ENCODE data around the gene TMEM201. TPM values are rescaled to one million over a fixed set of nuclear protein-coding genes. Genes with fewer than 3 reads are reported as not detected.

TMEM201 gene
- polyA plus RNA-seq, 1 of the 3 experiments (the other 2 are of a cell fraction): 8.2 TPM

DNA sequence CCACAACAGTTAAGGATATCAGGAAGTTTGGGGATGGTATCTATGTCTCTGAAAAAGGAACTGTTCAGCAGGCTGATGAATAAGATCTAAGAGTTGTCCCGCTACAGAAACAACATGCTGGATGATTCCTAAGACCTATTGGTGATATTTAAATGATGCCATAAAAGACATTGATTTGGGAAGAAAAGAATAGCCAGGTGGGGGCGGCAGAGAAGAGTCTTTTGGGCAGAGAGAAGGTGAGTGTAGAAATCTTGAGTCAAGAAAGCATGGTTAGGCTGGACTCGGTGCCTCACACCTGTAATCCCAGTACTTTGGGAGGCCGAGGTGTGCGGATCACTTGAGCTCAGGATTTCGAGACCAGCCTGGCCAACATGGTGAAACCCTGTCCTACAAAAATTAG, 11.8 kb upstream of the TMEM201 start:
- no peaks in the 10 kb centered on the region for H3K9me3 ChIP-seq
- no peaks in the 10 kb centered on the region for H3K27me3 ChIP-seq (ENCODE audit: insufficient read depth)
- H3K4me3 ChIP-seq (ENCODE audit: low read depth in 2 of 2, low read length in 1 of 2): no peak overlapping the region
- no peaks in the 10 kb centered on the region for H3K9me2 ChIP-seq
- peaks cover 16 to 23% of the 10 kb centered on the region in 2 experiments for H3K36me3 ChIP-seq (replicated peaks in 1 of 2; ENCODE audit: control insufficient read depth in 1 of 2, insufficient read depth in 2 of 2, low read length in 1 of 2)
- H3K4me1 ChIP-seq (ENCODE audit: control insufficient read depth in 1 of 2, insufficient read depth in 2 of 2, low read depth in 1 of 2, low read length in 1 of 2): no peaks in the 10 kb centered on the region
- no peaks in the 10 kb centered on the region for H4K20me1 ChIP-seq (ENCODE audit: insufficient read depth)
- no peak overlapping the region for H3K4me2 ChIP-seq
- H3K79me2 ChIP-seq (ENCODE audit: insufficient read depth): no peaks in the 10 kb centered on the region
- ChIA-PET POLR2A (no interaction called here), CTCF (interaction anchor here (1.2 kb wide), 1 partner anchor 81 kb away, joined by 4 read pairs; no protein-coding TSS in a partner anchor)
- H3K27ac ChIP-seq (ENCODE audit: low read depth in 2 of 2, low read length in 1 of 2): no peak overlapping the region
- DNase-seq: no peak
- TF ChIP-seq RAD21 (IDR thresholded peaks at IDR 0.05; ENCODE audit: low read length): no peak
- H3K9ac ChIP-seq: no peak overlapping the region
- no peak overlapping the region for H2AFZ ChIP-seq (ENCODE audit: low read depth)
- H3F3A ChIP-seq (replicated peaks; ENCODE audit: insufficient read depth): peaks cover 3% of the 10 kb centered on the region
- 96% methylated on average over 6 of the region's 6 CpGs for WGBS (ENCODE audit: low lambda C conversion rate)

DNA sequence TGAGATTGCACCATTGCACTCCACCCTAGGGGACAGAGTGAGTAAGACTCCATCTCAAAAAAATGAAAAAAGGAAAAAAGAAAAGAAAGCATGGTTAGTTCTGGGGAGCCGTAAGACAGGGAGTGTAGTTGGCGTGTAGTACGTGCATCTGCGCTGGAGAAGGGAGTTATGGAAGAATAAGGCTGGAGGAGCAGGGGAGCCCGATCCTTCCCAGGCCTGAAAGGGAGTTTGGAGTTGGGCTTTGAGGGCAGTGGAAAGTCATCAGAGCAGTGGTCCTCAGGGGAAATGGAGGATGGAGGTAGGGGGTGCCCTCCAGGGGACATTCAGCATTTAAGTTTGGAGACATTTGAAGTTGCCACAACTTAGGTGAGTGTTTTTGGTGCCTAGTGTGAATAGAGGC, 11.3 kb upstream of the TMEM201 start:
- H3K36me3 ChIP-seq (replicated peaks in 1 of 2; ENCODE audit: control insufficient read depth in 1 of 2, insufficient read depth in 2 of 2, low read length in 1 of 2): peaks cover 16 to 22% of the 10 kb centered on the region in 2 experiments
- no peak overlapping the region for H3K9ac ChIP-seq
- TF ChIP-seq POLR2AphosphoS5 (IDR thresholded peaks at IDR 0.05; ENCODE audit: low read depth, low read length): no peak
- TF ChIP-seq, protein P1, sequence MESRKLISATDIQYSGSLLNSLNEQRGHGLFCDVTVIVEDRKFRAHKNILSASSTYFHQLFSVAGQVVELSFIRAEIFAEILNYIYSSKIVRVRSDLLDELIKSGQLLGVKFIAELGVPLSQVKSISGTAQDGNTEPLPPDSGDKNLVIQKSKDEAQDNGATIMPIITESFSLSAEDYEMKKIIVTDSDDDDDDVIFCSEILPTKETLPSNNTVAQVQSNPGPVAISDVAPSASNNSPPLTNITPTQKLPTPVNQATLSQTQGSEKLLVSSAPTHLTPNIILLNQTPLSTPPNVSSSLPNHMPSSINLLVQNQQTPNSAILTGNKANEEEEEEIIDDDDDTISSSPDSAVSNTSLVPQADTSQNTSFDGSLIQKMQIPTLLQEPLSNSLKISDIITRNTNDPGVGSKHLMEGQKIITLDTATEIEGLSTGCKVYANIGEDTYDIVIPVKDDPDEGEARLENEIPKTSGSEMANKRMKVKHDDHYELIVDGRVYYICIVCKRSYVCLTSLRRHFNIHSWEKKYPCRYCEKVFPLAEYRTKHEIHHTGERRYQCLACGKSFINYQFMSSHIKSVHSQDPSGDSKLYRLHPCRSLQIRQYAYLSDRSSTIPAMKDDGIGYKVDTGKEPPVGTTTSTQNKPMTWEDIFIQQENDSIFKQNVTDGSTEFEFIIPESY (IDR thresholded peaks at IDR 0.05; ENCODE audit: borderline replicate concordance, low read depth): no peak
- CTCF ChIA-PET: no interaction called here
- no peaks in the 10 kb centered on the region for H3K4me1 ChIP-seq (ENCODE audit: control insufficient read depth in 1 of 2, insufficient read depth in 2 of 2, low read depth in 1 of 2, low read length in 1 of 2)
- POLR2A ChIA-PET: no interaction called here
- H3K27ac ChIP-seq (ENCODE audit: low read depth in 2 of 2, low read length in 1 of 2): no peak overlapping the region
- H3K9me3 ChIP-seq: no peaks in the 10 kb centered on the region
- WGBS (ENCODE audit: low lambda C conversion rate): 94% methylated on average over 5 of the region's 5 CpGs
- no peak overlapping the region for H3K4me3 ChIP-seq (ENCODE audit: low read depth in 2 of 2, low read length in 1 of 2)
- peaks cover 3% of the 10 kb centered on the region for H3F3A ChIP-seq (replicated peaks; ENCODE audit: insufficient read depth)
- H2AFZ ChIP-seq (ENCODE audit: low read depth): no peak overlapping the region
- H3K27me3 ChIP-seq (ENCODE audit: insufficient read depth): no peaks in the 10 kb centered on the region
- no peak overlapping the region for H3K4me2 ChIP-seq
- H3K79me2 ChIP-seq (ENCODE audit: insufficient read depth): no peaks in the 10 kb centered on the region
- H3K9me2 ChIP-seq: no peaks in the 10 kb centered on the region
- DNase-seq: no peak
- no peaks in the 10 kb centered on the region for H4K20me1 ChIP-seq (ENCODE audit: insufficient read depth)

GRCh38 chr1:9580942-9581341, 7.8 kb upstream of the TMEM201 start:
- Histone ChIP-seq H3K9ac (no peak overlapping the region), H4K20me1 (ENCODE audit: insufficient read depth) (no peaks in the 10 kb centered on the region), H3K27ac (ENCODE audit: low read depth in 2 of 2, low read length in 1 of 2) (no peak overlapping the region), H3F3A (replicated peaks; ENCODE audit: insufficient read depth) (no peaks in the 10 kb centered on the region), H3K36me3 (replicated peaks in 1 of 2; ENCODE audit: control insufficient read depth in 1 of 2, insufficient read depth in 2 of 2, low read length in 1 of 2) (peaks cover 3 to 20% of the 10 kb centered on the region in 2 experiments), H3K79me2 (ENCODE audit: insufficient read depth) (no peaks in the 10 kb centered on the region), H3K4me1 (ENCODE audit: control insufficient read depth in 1 of 2, insufficient read depth in 2 of 2, low read depth in 1 of 2, low read length in 1 of 2) (no peaks in the 10 kb centered on the region), H3K9me2 (no peaks in the 10 kb centered on the region), H3K9me3 (no peaks in the 10 kb centered on the region), H3K4me3 (ENCODE audit: low read depth in 2 of 2, low read length in 1 of 2) (no peak overlapping the region), H3K27me3 (ENCODE audit: insufficient read depth) (no peaks in the 10 kb centered on the region), H3K4me2 (no peak overlapping the region), H2AFZ (ENCODE audit: low read depth) (no peak overlapping the region)
- POLR2A ChIA-PET: no interaction called here
- TF ChIP-seq MEF2A (IDR thresholded peaks at IDR 0.05; ENCODE audit: borderline replicate concordance, low read depth): no peak
- TF ChIP-seq, protein P2, sequence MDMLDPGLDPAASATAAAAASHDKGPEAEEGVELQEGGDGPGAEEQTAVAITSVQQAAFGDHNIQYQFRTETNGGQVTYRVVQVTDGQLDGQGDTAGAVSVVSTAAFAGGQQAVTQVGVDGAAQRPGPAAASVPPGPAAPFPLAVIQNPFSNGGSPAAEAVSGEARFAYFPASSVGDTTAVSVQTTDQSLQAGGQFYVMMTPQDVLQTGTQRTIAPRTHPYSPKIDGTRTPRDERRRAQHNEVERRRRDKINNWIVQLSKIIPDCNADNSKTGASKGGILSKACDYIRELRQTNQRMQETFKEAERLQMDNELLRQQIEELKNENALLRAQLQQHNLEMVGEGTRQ (IDR thresholded peaks at IDR 0.05; ENCODE audit: borderline replicate concordance, low read depth, low read length): no peak
- TF ChIP-seq JUND (IDR thresholded peaks at IDR 0.05): no peak
- no peak for TF ChIP-seq ELF1 (IDR thresholded peaks at IDR 0.05)
- TF ChIP-seq RXRA (IDR thresholded peaks at IDR 0.05; ENCODE audit: borderline replicate concordance, low read depth): no peak
- TF ChIP-seq NRF1 (IDR thresholded peaks at IDR 0.05; ENCODE audit: low read depth, low read length): no peak
- no peak for TF ChIP-seq GATA2 (CRISPR knock-in tag; IDR thresholded peaks at IDR 0.05)
- no peak for TF ChIP-seq IRF3 (IDR thresholded peaks at IDR 0.05; ENCODE audit: low read depth, low read length)
- TF ChIP-seq, protein P3, sequence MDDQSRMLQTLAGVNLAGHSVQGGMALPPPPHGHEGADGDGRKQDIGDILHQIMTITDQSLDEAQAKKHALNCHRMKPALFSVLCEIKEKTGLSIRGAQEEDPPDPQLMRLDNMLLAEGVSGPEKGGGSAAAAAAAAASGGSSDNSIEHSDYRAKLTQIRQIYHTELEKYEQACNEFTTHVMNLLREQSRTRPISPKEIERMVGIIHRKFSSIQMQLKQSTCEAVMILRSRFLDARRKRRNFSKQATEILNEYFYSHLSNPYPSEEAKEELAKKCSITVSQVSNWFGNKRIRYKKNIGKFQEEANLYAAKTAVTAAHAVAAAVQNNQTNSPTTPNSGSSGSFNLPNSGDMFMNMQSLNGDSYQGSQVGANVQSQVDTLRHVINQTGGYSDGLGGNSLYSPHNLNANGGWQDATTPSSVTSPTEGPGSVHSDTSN (IDR thresholded peaks at IDR 0.05): no peak
- no peak for TF ChIP-seq CHD2 (IDR thresholded peaks at IDR 0.05; ENCODE audit: low read length, partially characterized antibody)
- CTCF ChIA-PET: interaction anchor here (1.4 to 3.2 kb wide), 4 partner anchors 14 to 90 kb away, joined by 4 to 10 read pairs (median 5); no protein-coding TSS in a partner anchor
- 77% methylated on average over 2 of the region's 2 CpGs for WGBS (ENCODE audit: low lambda C conversion rate)
- DNase-seq: no peak

Measured in SK-N-SH (cell line).